K562 (cell line): Measurements from ENCODE around the gene UNC5C.

Experiments used
- HDGF ChIP-seq: fragments of 450-650 bp; IDR thresholded peaks from 2 replicates; pipeline ENCODE4 v1.6.1; 2016
- MAFG ChIP-seq: fragments of 450-650 bp; conservative IDR thresholded peaks from 2 replicates; pipeline ENCODE4 v1.6.1; 2016; ENCODE audit warnings: missing genetic modification characterization, missing compliant biosample characterization
- MLX ChIP-seq, 2 experiments: fragments of 450-650 bp in 1 of 2; sonication (generic) in 1 of 2; formaldehyde crosslinking; conservative IDR thresholded peaks; 2 replicates each; pipeline versions ENCODE4 v1.4.0 to v1.8.1; 2020 to 2022; ENCODE audit warnings: mild to moderate bottlenecking in 1 of 2, missing genetic modification reagents in 1 of 2
- POLR2AphosphoS5 ChIP-seq: IDR thresholded peaks from 2 replicates; pipeline ENCODE4 v1.6.1; 2011; ENCODE audit warnings: mild to moderate bottlenecking, low read depth, low read length, moderate library complexity; ENCODE audit not compliant: control insufficient read depth, insufficient read depth
- TF ChIP-seq, protein P1 (sequence below), 3 experiments: IDR thresholded peaks in 2 of 3; conservative IDR thresholded peaks in 1 of 3; 2 replicates each; pipeline ENCODE4 v1.5.1; 2011 to 2012; ENCODE audit warnings: low read length in 3 of 3, mild to moderate bottlenecking in 3 of 3, control low read depth in 2 of 3, improper control_type of control experiment in 1 of 3, inconsistent platforms in 1 of 3, low read depth in 1 of 3, mixed read lengths in 1 of 3, moderate library complexity in 1 of 3; ENCODE audit not compliant: insufficient read depth in 2 of 3

GRCh38 chr4:95193391-95194224 lies 355.2 kb downstream of the UNC5C start:
- TF ChIP-seq POLR2AphosphoS5 (no peak), MLX (CRISPR knock-in tag; conservative IDR thresholded peaks at IDR 0.05) (no peak), MAFG (tag) (no peak), HDGF (no peak)
- TF ChIP-seq, protein P1, sequence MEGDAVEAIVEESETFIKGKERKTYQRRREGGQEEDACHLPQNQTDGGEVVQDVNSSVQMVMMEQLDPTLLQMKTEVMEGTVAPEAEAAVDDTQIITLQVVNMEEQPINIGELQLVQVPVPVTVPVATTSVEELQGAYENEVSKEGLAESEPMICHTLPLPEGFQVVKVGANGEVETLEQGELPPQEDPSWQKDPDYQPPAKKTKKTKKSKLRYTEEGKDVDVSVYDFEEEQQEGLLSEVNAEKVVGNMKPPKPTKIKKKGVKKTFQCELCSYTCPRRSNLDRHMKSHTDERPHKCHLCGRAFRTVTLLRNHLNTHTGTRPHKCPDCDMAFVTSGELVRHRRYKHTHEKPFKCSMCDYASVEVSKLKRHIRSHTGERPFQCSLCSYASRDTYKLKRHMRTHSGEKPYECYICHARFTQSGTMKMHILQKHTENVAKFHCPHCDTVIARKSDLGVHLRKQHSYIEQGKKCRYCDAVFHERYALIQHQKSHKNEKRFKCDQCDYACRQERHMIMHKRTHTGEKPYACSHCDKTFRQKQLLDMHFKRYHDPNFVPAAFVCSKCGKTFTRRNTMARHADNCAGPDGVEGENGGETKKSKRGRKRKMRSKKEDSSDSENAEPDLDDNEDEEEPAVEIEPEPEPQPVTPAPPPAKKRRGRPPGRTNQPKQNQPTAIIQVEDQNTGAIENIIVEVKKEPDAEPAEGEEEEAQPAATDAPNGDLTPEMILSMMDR (IDR thresholded peaks at IDR 0.05 in 2 of 3, conservative IDR thresholded peaks at IDR 0.05 in 1 of 3; ENCODE audit: insufficient read depth in 2 of 3, low read depth in 1 of 3, low read length in 3 of 3): no peak
